HG02610 (cell line): ENCODE measurements around the gene FANCE.
"Not testable (repeated sequence)": the region's sequence is repeated elsewhere in the genome, so short reads cannot be mapped to it uniquely, and the experiment has no call there.

ENCODE experiments used
- ATAC-seq: cut with Tn5 transposase; IDR thresholded peaks from one replicate; pipeline ENCODE4 v1.9.1; 2021; ENCODE audit warnings: mild to moderate bottlenecking, moderate library complexity; ENCODE audit not compliant: unreplicated experiment

FANCE gene

GRCh38 chr6:35429463-35429862 lies 22.7 kb upstream of the FANCE start:
- ATAC-seq, result no peak

GRCh38 chr6:35432291-35432690 lies 19.8 kb upstream of the FANCE start:
- ATAC-seq, result no peak

GRCh38 chr6:35432702-35433101 lies 19.4 kb upstream of the FANCE start:
- ATAC-seq, result not testable (repeated sequence)

- no peak for ATAC-seq
Measured at GRCh38 chr6:35435074-35435837, 16.9 kb upstream of the FANCE start.

GRCh38 chr6:35436071-35436857 lies 15.9 kb upstream of the FANCE start:
- ATAC-seq, result no peak

GRCh38 chr6:35438378-35439065 lies 13.6 kb upstream of the FANCE start:
- ATAC-seq, result not testable (repeated sequence)

GRCh38 chr6:35439308-35439707 lies 12.8 kb upstream of the FANCE start:
- no peak for ATAC-seq

GRCh38 chr6:35441205-35441604 lies 10.9 kb upstream of the FANCE start:
- no peak for ATAC-seq

GRCh38 chr6:35441642-35442041 lies 10.5 kb upstream of the FANCE start:
- no peak for ATAC-seq

- no peak for ATAC-seq
Measured at GRCh38 chr6:35442693-35443092, 9.4 kb upstream of the FANCE start.

GRCh38 chr6:35443341-35444030 lies 8.7 kb upstream of the FANCE start:
- no peak for ATAC-seq

- ATAC-seq, result no peak
Measured at GRCh38 chr6:35445691-35446090, 6.4 kb upstream of the FANCE start.

- no peak for ATAC-seq
Measured at GRCh38 chr6:35448191-35448590, 3.9 kb upstream of the FANCE start.

GRCh38 chr6:35449287-35449881 lies 2.8 kb upstream of the FANCE start:
- peak; percentile 40 for ATAC-seq

GRCh38 chr6:35451354-35452182 lies 570 bp upstream of the FANCE start:
- ATAC-seq, result no peak

GRCh38 chr6:35453236-35453635 lies 1.1 kb downstream of the FANCE start:
- no peak for ATAC-seq

GRCh38 chr6:35454391-35455110 lies 2.4 kb downstream of the FANCE start:
- no peak for ATAC-seq

- no peak for ATAC-seq
Measured at GRCh38 chr6:35457907-35458306, 5.8 kb downstream of the FANCE start.

- no peak for ATAC-seq
Measured at GRCh38 chr6:35461270-35461669, 9.1 kb downstream of the FANCE start.
